HG03432 (cell line): ENCODE results near the gene ROM1.
"Not testable (repeated sequence)": the region's sequence is repeated elsewhere in the genome, so short reads cannot be mapped to it uniquely, and the experiment has no call there.

Experiments
- ATAC-seq: cut with Tn5 transposase; IDR thresholded peaks from one replicate; pipeline ENCODE4 v1.9.1; 2021; ENCODE audit warnings: mild to moderate bottlenecking, moderate library complexity; ENCODE audit not compliant: unreplicated experiment

The ROM1 gene

GRCh38 chr11:62607714-62608113, 5.3 kb upstream of the ROM1 start:
- ATAC-seq, result no peak

GRCh38 chr11:62608776-62609175, 4.3 kb upstream of the ROM1 start:
- no peak for ATAC-seq

- no peak for ATAC-seq
Measured at GRCh38 chr11:62610403-62610802, 2.7 kb upstream of the ROM1 start.

GRCh38 chr11:62610814-62611704, 2.0 kb upstream of the ROM1 start:
- no peak for ATAC-seq

- peak; percentile 19 for ATAC-seq
Measured at GRCh38 chr11:62611705-62612365, 1.2 kb upstream of the ROM1 start.

- no peak for ATAC-seq
Measured at GRCh38 chr11:62613291-62613778, 278 bp downstream of the ROM1 start.

- no peak for ATAC-seq
Measured at GRCh38 chr11:62614275-62614674, 1.2 kb downstream of the ROM1 start.

- ATAC-seq, result no peak
Measured at GRCh38 chr11:62615521-62615920, 2.5 kb downstream of the ROM1 start.

GRCh38 chr11:62616957-62617356, 3.9 kb downstream of the ROM1 start:
- ATAC-seq, result not testable (repeated sequence)

GRCh38 chr11:62621027-62621566, 8.0 kb downstream of the ROM1 start:
- ATAC-seq, result no peak

GRCh38 chr11:62621567-62622470, 8.8 kb downstream of the ROM1 start, which contains the start of gene B3GAT3:
TSS of gene B3GAT3 (minus strand) at chr11:62621986. CDS start at chr11:62621947, 39 bp downstream.
- ATAC-seq, result peak; percentile 96

GRCh38 chr11:62622476-62623089, 9.5 kb downstream of the ROM1 start:
- ATAC-seq, result no peak

GRCh38 chr11:62627713-62628112, 14.7 kb downstream of the ROM1 start:
- ATAC-seq, result no peak

GRCh38 chr11:62632492-62632891, 19.4 kb downstream of the ROM1 start:
- ATAC-seq, result no peak

GRCh38 chr11:62644220-62644619, 31.2 kb downstream of the ROM1 start:
- no peak for ATAC-seq

- ATAC-seq, result no peak
Measured at GRCh38 chr11:62645671-62645945, 32.6 kb downstream of the ROM1 start.

- ATAC-seq, result peak; percentile 91
Measured at GRCh38 chr11:62645946-62646824, 33.1 kb downstream of the ROM1 start, which contains the start of gene GANAB. TSS of gene GANAB (minus strand) at chr11:62646613. CDS start at chr11:62646599, 14 bp downstream.

GRCh38 chr11:62646825-62647608, 34.0 kb downstream of the ROM1 start:
- no peak for ATAC-seq

- ATAC-seq, result no peak
Measured at GRCh38 chr11:62647609-62648005, 34.5 kb downstream of the ROM1 start.
